ENCODE measurements around the gene COL10A1. TPM values are rescaled to one million over a fixed set of nuclear protein-coding genes. Genes with fewer than 3 reads are reported as not detected.

Gene COL10A1
- total RNA-seq = not detected

- CTCF ChIA-PET = interaction anchor here (1.2 kb wide), 1 partner anchor 14 kb away, joined by 3 read pairs; no protein-coding TSS in a partner anchor
- Mint-ChIP-seq H3K27ac (no peak within 1 kb of the TSS), H3K9me3 (no peaks in the 10 kb centered on the region), H3K4me3 (no peak within 1 kb of the TSS), H3K36me3 (peaks cover 13% of the 10 kb centered on the region), H3K4me1 (ENCODE audit: low read depth) (no peaks in the 10 kb centered on the region), H3K27me3 (no peaks in the 10 kb centered on the region)
- DNase-seq = no peak
- intact Hi-C loops (cut with micrococcal nuclease) = no loop called here
- POLR2A ChIA-PET = no interaction called here
Measured at GRCh38 chr6:116126032-116126431, at the start of gene COL10A1. TSS of gene COL10A1 (minus strand) at chr6:116126132. CDS start at chr6:116125492, 640 bp downstream.

DNA sequence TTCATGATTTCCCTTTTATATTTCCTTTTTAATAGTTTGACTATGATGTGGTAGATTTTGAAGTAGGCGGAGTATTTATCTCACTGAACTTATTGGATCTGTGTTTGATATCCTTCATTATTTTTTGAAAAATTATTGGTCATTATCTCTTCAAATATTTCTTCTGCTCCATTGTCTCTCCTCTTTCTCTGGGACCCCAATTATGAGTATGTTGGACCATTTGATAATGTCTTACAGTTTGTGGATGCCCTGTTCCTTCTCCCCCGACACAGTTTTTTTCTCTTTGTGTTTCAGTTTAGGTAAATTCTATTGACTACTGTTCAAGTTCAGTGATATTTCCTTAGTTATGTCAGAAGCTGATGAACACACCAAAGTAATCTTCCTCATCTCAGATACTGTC lies 49.4 kb upstream of the COL10A1 start:
- intact Hi-C loops (cut with micrococcal nuclease) = no loop called here
- H3K27me3 Mint-ChIP-seq = no peaks in the 10 kb centered on the region
- peaks cover 27% of the 10 kb centered on the region for H3K36me3 Mint-ChIP-seq
- no peaks in the 10 kb centered on the region for H3K4me1 Mint-ChIP-seq (ENCODE audit: low read depth)
- H3K27ac Mint-ChIP-seq = no peak overlapping the region
- peaks cover 19% of the 10 kb centered on the region for H3K9me3 Mint-ChIP-seq
- DNase-seq = no peak
- CTCF ChIA-PET = no interaction called here
- no peak overlapping the region for H3K4me3 Mint-ChIP-seq
- POLR2A ChIA-PET = no interaction called here

GRCh38 chr6:116173928-116174327 lies 48.0 kb upstream of the COL10A1 start:
- Mint-ChIP-seq H3K4me3 (no peak overlapping the region), H3K27ac (no peak overlapping the region), H3K4me1 (ENCODE audit: low read depth) (no peaks in the 10 kb centered on the region), H3K9me3 (peaks cover 19% of the 10 kb centered on the region), H3K36me3 (peaks cover 29% of the 10 kb centered on the region), H3K27me3 (no peaks in the 10 kb centered on the region)
- intact Hi-C loops (cut with micrococcal nuclease) = no loop called here
- POLR2A ChIA-PET = no interaction called here
- CTCF ChIA-PET = no interaction called here
- no peak for DNase-seq

DNA sequence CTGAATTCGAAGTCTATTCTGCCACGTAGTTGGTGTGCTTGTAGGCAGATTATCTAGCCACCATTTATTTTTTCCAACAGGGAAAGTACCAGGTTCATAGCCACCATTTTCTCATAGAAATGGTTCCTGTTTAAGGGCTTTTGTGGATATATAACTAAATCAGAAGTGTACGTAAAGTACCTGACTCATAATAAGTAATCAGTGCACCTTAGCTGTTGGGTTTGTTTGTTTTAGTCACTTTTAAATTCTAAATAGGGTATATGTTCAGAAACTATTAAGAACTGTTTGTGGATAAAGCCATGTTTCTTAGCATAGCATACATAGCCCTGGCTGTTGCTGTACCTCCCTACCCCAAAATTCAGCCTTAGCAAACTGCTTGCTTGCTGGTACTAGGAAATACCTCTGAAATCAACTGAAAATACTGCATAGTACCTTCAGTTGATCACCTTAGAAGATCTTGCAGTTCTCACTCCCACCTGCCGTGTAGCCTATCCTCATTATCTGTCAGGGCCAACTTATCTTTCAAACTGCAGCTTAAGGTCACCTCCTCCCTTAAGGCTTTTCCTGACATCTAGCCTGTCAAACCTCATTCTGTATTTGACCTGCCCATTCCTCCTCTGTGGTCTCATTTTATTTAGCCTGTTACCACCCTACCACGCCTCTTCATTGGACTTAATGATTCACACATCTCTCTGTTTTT lies 44.6 kb upstream of the COL10A1 start:
- no peak overlapping the region for H3K4me3 Mint-ChIP-seq
- POLR2A ChIA-PET = no interaction called here
- CTCF ChIA-PET = no interaction called here
- no peak overlapping the region for H3K27ac Mint-ChIP-seq
- intact Hi-C loops (cut with micrococcal nuclease) = no loop called here
- H3K9me3 Mint-ChIP-seq = peaks cover 16% of the 10 kb centered on the region
- H3K4me1 Mint-ChIP-seq (ENCODE audit: low read depth) = no peaks in the 10 kb centered on the region
- DNase-seq = no peak
- no peaks in the 10 kb centered on the region for H3K27me3 Mint-ChIP-seq
- peaks cover 40% of the 10 kb centered on the region for H3K36me3 Mint-ChIP-seq

GRCh38 chr6:116169880-116170279 lies 43.9 kb upstream of the COL10A1 start:
- intact Hi-C loops (cut with micrococcal nuclease) = no loop called here
- ChIA-PET CTCF (no interaction called here), POLR2A (no interaction called here)
- Mint-ChIP-seq H3K27me3 (no peaks in the 10 kb centered on the region), H3K27ac (no peak overlapping the region), H3K4me3 (no peak overlapping the region), H3K4me1 (ENCODE audit: low read depth) (no peaks in the 10 kb centered on the region), H3K36me3 (peaks cover 38% of the 10 kb centered on the region), H3K9me3 (peaks cover 15% of the 10 kb centered on the region)
- no peak for DNase-seq

GRCh38 chr6:116168148-116168547 lies 42.2 kb upstream of the COL10A1 start:
- no peaks in the 10 kb centered on the region for H3K27me3 Mint-ChIP-seq
- peaks cover 36% of the 10 kb centered on the region for H3K36me3 Mint-ChIP-seq
- H3K4me1 Mint-ChIP-seq (ENCODE audit: low read depth) = no peaks in the 10 kb centered on the region
- ChIA-PET POLR2A (no interaction called here), CTCF (no interaction called here)
- no peak overlapping the region for H3K27ac Mint-ChIP-seq
- intact Hi-C loops (cut with micrococcal nuclease) = no loop called here
- H3K9me3 Mint-ChIP-seq = peaks cover 16% of the 10 kb centered on the region
- H3K4me3 Mint-ChIP-seq = no peak overlapping the region
- DNase-seq = no peak

GRCh38 chr6:116166369-116166768 lies 40.4 kb upstream of the COL10A1 start:
- H3K27ac Mint-ChIP-seq = no peak overlapping the region
- intact Hi-C loops (cut with micrococcal nuclease) = no loop called here
- no peak for DNase-seq
- H3K27me3 Mint-ChIP-seq = no peaks in the 10 kb centered on the region
- ChIA-PET POLR2A (no interaction called here), CTCF (no interaction called here)
- H3K4me3 Mint-ChIP-seq = no peak overlapping the region
- H3K9me3 Mint-ChIP-seq = peaks cover 16% of the 10 kb centered on the region
- H3K4me1 Mint-ChIP-seq (ENCODE audit: low read depth) = no peaks in the 10 kb centered on the region
- peaks cover 44% of the 10 kb centered on the region for H3K36me3 Mint-ChIP-seq

GRCh38 chr6:116165596-116165995 lies 39.7 kb upstream of the COL10A1 start:
- CTCF ChIA-PET = no interaction called here
- POLR2A ChIA-PET = no interaction called here
- Mint-ChIP-seq H3K27ac (no peak overlapping the region), H3K36me3 (peaks cover 44% of the 10 kb centered on the region), H3K4me1 (ENCODE audit: low read depth) (no peaks in the 10 kb centered on the region), H3K9me3 (peaks cover 16% of the 10 kb centered on the region), H3K27me3 (no peaks in the 10 kb centered on the region), H3K4me3 (no peak overlapping the region)
- intact Hi-C loops (cut with micrococcal nuclease) = no loop called here
- no peak for DNase-seq

- ChIA-PET CTCF (no interaction called here), POLR2A (no interaction called here)
- Mint-ChIP-seq H3K36me3 (peaks cover 34% of the 10 kb centered on the region), H3K27ac (no peak overlapping the region), H3K9me3 (peaks cover 17% of the 10 kb centered on the region), H3K27me3 (no peaks in the 10 kb centered on the region), H3K4me1 (ENCODE audit: low read depth) (no peaks in the 10 kb centered on the region), H3K4me3 (no peak overlapping the region)
- intact Hi-C loops (cut with micrococcal nuclease) = no loop called here
- DNase-seq = no peak
Measured at GRCh38 chr6:116159782-116160524, 34.0 kb upstream of the COL10A1 start.

GRCh38 chr6:116158641-116159040 lies 32.7 kb upstream of the COL10A1 start:
- intact Hi-C loops (cut with micrococcal nuclease) = no loop called here
- Mint-ChIP-seq H3K4me3 (no peak overlapping the region), H3K4me1 (ENCODE audit: low read depth) (no peaks in the 10 kb centered on the region), H3K36me3 (peaks cover 28% of the 10 kb centered on the region), H3K27me3 (no peaks in the 10 kb centered on the region), H3K9me3 (peaks cover 9% of the 10 kb centered on the region), H3K27ac (no peak overlapping the region)
- DNase-seq = no peak
- POLR2A ChIA-PET = no interaction called here
- CTCF ChIA-PET = no interaction called here

GRCh38 chr6:116157391-116157790 lies 31.5 kb upstream of the COL10A1 start:
- Mint-ChIP-seq H3K9me3 (peaks cover 5% of the 10 kb centered on the region), H3K36me3 (peaks cover 17% of the 10 kb centered on the region), H3K27me3 (no peaks in the 10 kb centered on the region), H3K27ac (no peak overlapping the region), H3K4me3 (no peak overlapping the region), H3K4me1 (ENCODE audit: low read depth) (no peaks in the 10 kb centered on the region)
- no peak for DNase-seq
- ChIA-PET CTCF (no interaction called here), POLR2A (no interaction called here)
- intact Hi-C loops (cut with micrococcal nuclease) = no loop called here

DNA sequence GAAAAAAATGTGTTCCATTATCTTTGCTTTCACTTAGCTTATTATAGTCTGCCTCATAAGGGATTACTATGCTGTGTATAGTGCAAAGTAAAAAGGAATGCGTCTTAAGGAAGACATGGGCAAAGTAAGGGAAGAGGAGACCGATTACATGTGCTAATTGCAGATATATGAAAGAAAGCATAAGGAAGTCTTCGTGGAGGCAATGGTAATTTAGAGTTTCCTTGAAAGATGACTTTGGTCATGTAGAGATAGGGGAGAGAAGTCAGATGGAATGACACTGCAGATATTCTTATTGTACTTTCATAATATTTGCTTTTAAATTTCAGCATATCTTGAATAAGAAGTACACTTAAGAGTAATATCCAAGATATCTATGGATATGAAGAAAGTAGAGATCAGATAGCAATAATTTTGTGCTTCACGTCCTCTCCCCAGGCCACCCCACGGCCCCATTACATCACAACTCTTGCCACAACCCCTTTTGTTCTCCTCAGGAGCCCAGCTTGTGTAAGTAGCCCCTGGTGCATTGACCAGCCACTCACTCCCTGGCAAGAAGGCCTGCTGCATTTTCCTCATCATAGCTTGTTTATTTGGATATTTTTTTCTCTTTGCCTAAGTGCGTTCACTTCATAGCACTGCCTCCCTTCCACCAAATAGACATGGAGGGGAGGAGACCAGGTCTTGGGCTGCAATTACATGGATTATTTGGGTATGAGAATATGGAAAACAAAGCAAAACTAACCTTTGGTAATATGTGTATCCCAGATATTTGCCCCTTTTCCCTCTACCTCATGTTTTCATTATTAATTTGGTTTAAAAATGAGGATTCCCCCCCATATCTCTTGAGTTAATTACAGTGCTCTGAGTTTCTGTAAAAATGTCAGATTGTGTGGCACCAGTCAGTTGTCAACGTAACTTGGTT lies 30.7 kb upstream of the COL10A1 start:
- H3K4me1 Mint-ChIP-seq (ENCODE audit: low read depth) = no peaks in the 10 kb centered on the region
- DNase-seq = no peak
- peaks cover 5% of the 10 kb centered on the region for H3K9me3 Mint-ChIP-seq
- ChIA-PET CTCF (no interaction called here), POLR2A (no interaction called here)
- H3K36me3 Mint-ChIP-seq = peaks cover 11% of the 10 kb centered on the region
- no peaks in the 10 kb centered on the region for H3K27me3 Mint-ChIP-seq
- H3K4me3 Mint-ChIP-seq = no peak overlapping the region
- intact Hi-C loops (cut with micrococcal nuclease) = no loop called here
- no peak overlapping the region for H3K27ac Mint-ChIP-seq
